PFSK-1 (cell line): Measurements from ENCODE around the gene PIP4K2A.

Experiments used
- POLR2AphosphoS5 ChIP-seq: IDR thresholded peaks from 2 replicates; pipeline ENCODE4 v1.6.1; 2012; ENCODE audit warnings: low read depth, mild to moderate bottlenecking, control low read depth, low read length, moderate library complexity
- TAF1 ChIP-seq: IDR thresholded peaks from 2 replicates; pipeline ENCODE4 v1.6.1; 2012; ENCODE audit warnings: low read length, control low read depth, borderline replicate concordance; ENCODE audit not compliant: insufficient read depth
- TF ChIP-seq, protein P1 (sequence below), 2 experiments: IDR thresholded peaks; 2 replicates each; pipeline versions ENCODE4 v1.6.1 to v1.8.0; 2011 to 2012; ENCODE audit warnings: low read depth in 2 of 2, low read length in 2 of 2, control low read depth in 1 of 2, inconsistent platforms in 1 of 2, mild to moderate bottlenecking in 1 of 2, moderate library complexity in 1 of 2; ENCODE audit not compliant: insufficient read depth in 1 of 2

DNA sequence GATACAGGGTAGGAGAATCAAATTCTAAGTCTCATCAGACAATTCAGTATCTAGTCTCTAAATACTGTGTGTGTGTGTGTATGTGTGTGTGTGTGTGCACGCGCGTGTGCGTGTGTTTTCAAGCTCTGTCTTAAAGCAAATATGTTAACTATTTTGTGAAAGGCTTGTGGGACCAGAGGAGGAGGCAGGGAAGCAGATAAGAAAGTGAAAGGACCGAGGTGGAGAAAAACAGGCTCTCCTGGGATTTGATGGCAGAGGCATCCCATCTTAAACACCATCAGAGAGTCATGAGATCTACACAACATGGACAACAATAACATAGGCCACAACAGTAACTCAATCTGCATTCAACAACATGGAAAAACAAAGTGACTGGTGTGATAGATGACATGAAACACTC lies 67.1 kb downstream of the PIP4K2A start:
- TF ChIP-seq TAF1 (no peak), POLR2AphosphoS5 (no peak)
- TF ChIP-seq, protein P1, sequence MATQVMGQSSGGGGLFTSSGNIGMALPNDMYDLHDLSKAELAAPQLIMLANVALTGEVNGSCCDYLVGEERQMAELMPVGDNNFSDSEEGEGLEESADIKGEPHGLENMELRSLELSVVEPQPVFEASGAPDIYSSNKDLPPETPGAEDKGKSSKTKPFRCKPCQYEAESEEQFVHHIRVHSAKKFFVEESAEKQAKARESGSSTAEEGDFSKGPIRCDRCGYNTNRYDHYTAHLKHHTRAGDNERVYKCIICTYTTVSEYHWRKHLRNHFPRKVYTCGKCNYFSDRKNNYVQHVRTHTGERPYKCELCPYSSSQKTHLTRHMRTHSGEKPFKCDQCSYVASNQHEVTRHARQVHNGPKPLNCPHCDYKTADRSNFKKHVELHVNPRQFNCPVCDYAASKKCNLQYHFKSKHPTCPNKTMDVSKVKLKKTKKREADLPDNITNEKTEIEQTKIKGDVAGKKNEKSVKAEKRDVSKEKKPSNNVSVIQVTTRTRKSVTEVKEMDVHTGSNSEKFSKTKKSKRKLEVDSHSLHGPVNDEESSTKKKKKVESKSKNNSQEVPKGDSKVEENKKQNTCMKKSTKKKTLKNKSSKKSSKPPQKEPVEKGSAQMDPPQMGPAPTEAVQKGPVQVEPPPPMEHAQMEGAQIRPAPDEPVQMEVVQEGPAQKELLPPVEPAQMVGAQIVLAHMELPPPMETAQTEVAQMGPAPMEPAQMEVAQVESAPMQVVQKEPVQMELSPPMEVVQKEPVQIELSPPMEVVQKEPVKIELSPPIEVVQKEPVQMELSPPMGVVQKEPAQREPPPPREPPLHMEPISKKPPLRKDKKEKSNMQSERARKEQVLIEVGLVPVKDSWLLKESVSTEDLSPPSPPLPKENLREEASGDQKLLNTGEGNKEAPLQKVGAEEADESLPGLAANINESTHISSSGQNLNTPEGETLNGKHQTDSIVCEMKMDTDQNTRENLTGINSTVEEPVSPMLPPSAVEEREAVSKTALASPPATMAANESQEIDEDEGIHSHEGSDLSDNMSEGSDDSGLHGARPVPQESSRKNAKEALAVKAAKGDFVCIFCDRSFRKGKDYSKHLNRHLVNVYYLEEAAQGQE (IDR thresholded peaks at IDR 0.05; ENCODE audit: insufficient read depth in 1 of 2, low read depth in 2 of 2, low read length in 2 of 2) = no peak
